ENCODE data around the gene DOCK1. TPM values are rescaled to one million over a fixed set of nuclear protein-coding genes. Genes with fewer than 3 reads are reported as not detected.

Gene DOCK1
- total RNA-seq, 2 donors from 2014 or later = 72.4 to 89.3 TPM

GRCh38 chr10:127184582-127184981, 279.4 kb downstream of the DOCK1 start:
- H3K9ac ChIP-seq (ENCODE audit: extremely low read depth, low read length, poor library complexity, severe bottlenecking) = no peak overlapping the region
- H3K4me1 Mint-ChIP-seq = no peaks in the 10 kb centered on the region
- H3K4me3 ChIP-seq (ENCODE audit: low read length) = no peak overlapping the region
- H3K4me3 Mint-ChIP-seq = no peak overlapping the region
- H3K36me3 Mint-ChIP-seq (ENCODE audit: low read depth) = peaks cover 10% of the 10 kb centered on the region
- H3K27ac ChIP-seq (ENCODE audit: low read depth, low read length) = no peak overlapping the region
- H3K36me3 ChIP-seq (ENCODE audit: control insufficient read depth, insufficient read depth, low read length) = peaks cover 4% of the 10 kb centered on the region
- H3K27me3 ChIP-seq (ENCODE audit: control insufficient read depth, insufficient read depth, low read length, poor library complexity, severe bottlenecking) = no peaks in the 10 kb centered on the region
- H3K27ac Mint-ChIP-seq = no peak overlapping the region
- no peaks in the 10 kb centered on the region for H3K27me3 Mint-ChIP-seq (ENCODE audit: insufficient read depth)
- DNase-seq = no peak
- no peaks in the 10 kb centered on the region for H3K4me1 ChIP-seq (ENCODE audit: control insufficient read depth, insufficient read depth, low read length)
- no peaks in the 10 kb centered on the region for H3K9me3 Mint-ChIP-seq
- TF ChIP-seq, protein P1, sequence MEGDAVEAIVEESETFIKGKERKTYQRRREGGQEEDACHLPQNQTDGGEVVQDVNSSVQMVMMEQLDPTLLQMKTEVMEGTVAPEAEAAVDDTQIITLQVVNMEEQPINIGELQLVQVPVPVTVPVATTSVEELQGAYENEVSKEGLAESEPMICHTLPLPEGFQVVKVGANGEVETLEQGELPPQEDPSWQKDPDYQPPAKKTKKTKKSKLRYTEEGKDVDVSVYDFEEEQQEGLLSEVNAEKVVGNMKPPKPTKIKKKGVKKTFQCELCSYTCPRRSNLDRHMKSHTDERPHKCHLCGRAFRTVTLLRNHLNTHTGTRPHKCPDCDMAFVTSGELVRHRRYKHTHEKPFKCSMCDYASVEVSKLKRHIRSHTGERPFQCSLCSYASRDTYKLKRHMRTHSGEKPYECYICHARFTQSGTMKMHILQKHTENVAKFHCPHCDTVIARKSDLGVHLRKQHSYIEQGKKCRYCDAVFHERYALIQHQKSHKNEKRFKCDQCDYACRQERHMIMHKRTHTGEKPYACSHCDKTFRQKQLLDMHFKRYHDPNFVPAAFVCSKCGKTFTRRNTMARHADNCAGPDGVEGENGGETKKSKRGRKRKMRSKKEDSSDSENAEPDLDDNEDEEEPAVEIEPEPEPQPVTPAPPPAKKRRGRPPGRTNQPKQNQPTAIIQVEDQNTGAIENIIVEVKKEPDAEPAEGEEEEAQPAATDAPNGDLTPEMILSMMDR (conservative IDR thresholded peaks at IDR 0.05) = no peak
- WGBS, 2 experiments (ENCODE audit: insufficient coverage in 1 of 2, insufficient read length in 1 of 2) = 96% methylated on average over 2 of the region's 2 CpGs; no CpG with 5 or more reads in 1 of the 2 experiments
- H3K9me3 ChIP-seq (ENCODE audit: control insufficient read depth, low read length) = no peaks in the 10 kb centered on the region

- no peaks in the 10 kb centered on the region for H3K9me3 ChIP-seq (ENCODE audit: control insufficient read depth, low read length)
- Mint-ChIP-seq H3K4me3 (no peak overlapping the region), H3K4me1 (no peaks in the 10 kb centered on the region), H3K27ac (no peak overlapping the region), H3K36me3 (ENCODE audit: low read depth) (peaks cover 10% of the 10 kb centered on the region), H3K27me3 (ENCODE audit: insufficient read depth) (no peaks in the 10 kb centered on the region), H3K9me3 (no peaks in the 10 kb centered on the region)
- no peaks in the 10 kb centered on the region for H3K4me1 ChIP-seq (ENCODE audit: control insufficient read depth, insufficient read depth, low read length)
- H3K27me3 ChIP-seq (ENCODE audit: control insufficient read depth, insufficient read depth, low read length, poor library complexity, severe bottlenecking) = no peaks in the 10 kb centered on the region
- TF ChIP-seq, protein P1 (conservative IDR thresholded peaks at IDR 0.05) = no peak
- no peak overlapping the region for H3K27ac ChIP-seq (ENCODE audit: low read depth, low read length)
- DNase-seq = no peak
- no peak overlapping the region for H3K9ac ChIP-seq (ENCODE audit: extremely low read depth, low read length, poor library complexity, severe bottlenecking)
- WGBS, 2 experiments (ENCODE audit: insufficient coverage in 1 of 2, insufficient read length in 1 of 2) = 88 to 95% methylated on average over 6 to 7 of the region's 7 CpGs
- no peak overlapping the region for H3K4me3 ChIP-seq (ENCODE audit: low read length)
- no peaks in the 10 kb centered on the region for H3K36me3 ChIP-seq (ENCODE audit: control insufficient read depth, insufficient read depth, low read length)
Observed at GRCh38 chr10:127186813-127187212, 281.6 kb downstream of the DOCK1 start.

DNA sequence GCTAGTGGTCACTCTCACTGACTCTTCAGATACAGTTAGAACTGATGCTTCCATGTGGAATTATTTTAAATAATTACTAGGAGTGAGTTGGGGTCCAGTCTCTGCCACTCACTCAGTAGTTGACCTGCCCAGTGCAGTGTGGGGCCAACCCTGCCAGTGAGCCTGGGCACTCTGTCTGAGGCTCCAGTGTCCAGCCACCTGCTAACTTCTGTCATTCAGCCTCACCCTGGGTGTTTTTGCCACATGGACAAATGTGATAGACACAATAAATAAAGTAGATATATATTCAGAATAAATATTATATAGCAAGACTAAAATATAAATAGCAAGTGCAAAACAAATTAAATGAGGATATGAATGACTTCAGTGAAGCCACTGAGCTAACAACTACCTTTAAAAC, 284.0 kb downstream of the DOCK1 start:
- Mint-ChIP-seq H3K4me3 (no peak overlapping the region), H3K9me3 (no peaks in the 10 kb centered on the region), H3K27ac (no peak overlapping the region), H3K4me1 (no peaks in the 10 kb centered on the region), H3K27me3 (ENCODE audit: insufficient read depth) (peaks cover 16% of the 10 kb centered on the region), H3K36me3 (ENCODE audit: low read depth) (peaks cover 9% of the 10 kb centered on the region)
- no peak for DNase-seq
- peaks cover 22% of the 10 kb centered on the region for H3K27me3 ChIP-seq (ENCODE audit: control insufficient read depth, insufficient read depth, low read length, poor library complexity, severe bottlenecking)
- H3K9me3 ChIP-seq (ENCODE audit: control insufficient read depth, low read length) = no peaks in the 10 kb centered on the region
- H3K4me1 ChIP-seq (ENCODE audit: control insufficient read depth, insufficient read depth, low read length) = no peaks in the 10 kb centered on the region
- TF ChIP-seq, protein P1 (conservative IDR thresholded peaks at IDR 0.05) = no peak
- H3K4me3 ChIP-seq (ENCODE audit: low read length) = no peak overlapping the region
- H3K36me3 ChIP-seq (ENCODE audit: control insufficient read depth, insufficient read depth, low read length) = no peaks in the 10 kb centered on the region
- H3K9ac ChIP-seq (ENCODE audit: extremely low read depth, low read length, poor library complexity, severe bottlenecking) = no peak overlapping the region
- no peak overlapping the region for H3K27ac ChIP-seq (ENCODE audit: low read depth, low read length)

All from endodermal cell (in vitro differentiated cells).